ENCODE measurements around the gene SLC9A8.

SLC9A8 gene

DNA sequence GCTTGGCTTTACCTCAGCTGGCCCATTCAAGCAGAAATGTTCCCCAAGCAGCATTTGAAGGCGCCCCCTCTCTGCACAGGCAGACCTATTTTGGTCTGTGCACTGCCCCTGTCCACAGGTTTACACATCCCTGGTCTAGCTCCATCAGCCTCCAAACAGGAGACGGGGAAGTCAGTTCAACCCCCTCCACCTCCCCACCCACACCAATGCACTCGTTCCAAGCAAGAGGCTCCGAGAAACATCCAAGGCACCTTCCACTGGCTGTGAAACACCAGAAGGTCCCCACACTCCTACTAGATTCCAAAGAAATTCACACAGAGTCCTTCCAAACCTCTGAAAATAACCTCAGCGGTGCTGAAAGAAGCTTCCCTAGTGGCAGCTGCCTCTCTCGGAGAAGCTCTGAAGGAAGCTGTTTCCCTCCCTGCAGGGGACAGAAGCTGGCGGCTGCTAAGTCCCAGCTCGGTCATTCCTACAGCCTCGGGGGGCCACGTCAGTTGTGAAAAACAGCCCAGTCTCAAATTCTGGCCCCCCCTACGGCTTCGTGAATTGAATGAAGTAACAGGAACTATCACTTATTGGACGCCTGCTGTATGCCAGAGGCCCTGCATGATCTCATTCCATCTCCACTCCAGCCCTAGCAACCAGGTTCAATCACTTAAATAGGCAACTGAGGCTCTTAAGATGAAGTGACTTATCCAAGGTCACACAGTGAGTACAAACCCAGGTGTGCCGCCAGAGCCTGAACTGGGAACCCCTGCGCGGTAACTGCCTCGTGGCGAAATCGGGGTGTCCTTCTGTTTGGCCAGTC, 101.9 kb downstream of the SLC9A8 start:
- ATAC-seq (peak; percentile 5), DNase-seq (no peak)
- H3K4me3 Mint-ChIP-seq = peak overlapping the region; percentile 92 to 99
- H3K27ac Mint-ChIP-seq = peak overlapping the region; percentile 86 to 100
- H3K27me3 Mint-ChIP-seq = no peaks in the 10 kb centered on the region
- H3K4me1 Mint-ChIP-seq = peaks cover 41% of the 10 kb centered on the region
- H3K9me3 Mint-ChIP-seq = no peaks in the 10 kb centered on the region

DNA sequence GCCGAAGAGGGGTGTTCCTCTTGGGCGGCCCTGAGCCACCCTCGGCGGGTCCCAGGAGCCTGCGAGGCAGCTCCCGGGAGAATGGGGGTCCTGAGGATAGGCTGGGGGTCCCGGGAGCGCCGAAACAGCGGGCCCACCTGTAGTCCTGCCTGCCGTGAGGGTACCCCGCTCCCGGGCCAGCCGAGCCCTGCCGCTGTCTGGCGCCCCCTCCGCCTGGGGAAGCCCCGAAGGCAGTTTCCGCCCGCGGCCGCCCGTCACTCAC, 102.4 kb downstream of the SLC9A8 start:
- Mint-ChIP-seq H3K4me1 (peaks cover 41% of the 10 kb centered on the region), H3K9me3 (no peaks in the 10 kb centered on the region), H3K27ac (peak overlapping the region; percentile 100), H3K27me3 (no peaks in the 10 kb centered on the region), H3K4me3 (peak overlapping the region; percentile 92 to 99)
- no peak for DNase-seq
- peak; percentile 64 for ATAC-seq

GRCh38 chr20:49915380-49916145, 102.9 kb downstream of the SLC9A8 start, which contains the start of gene SPATA2:
Gene SPATA2 (minus strand): TSS chr20:49915529. CDS start chr20:49908490, 7,039 bp downstream.
- DNase-seq = peak; percentile 89 to 93
- Mint-ChIP-seq H3K4me1 (peaks cover 41% of the 10 kb centered on the region), H3K27me3 (no peaks in the 10 kb centered on the region), H3K4me3 (peak within 1 kb of the TSS; percentile 92 to 99), H3K27ac (peak within 1 kb of the TSS; percentile 100), H3K9me3 (no peaks in the 10 kb centered on the region)
- peak; percentile 93 for ATAC-seq

DNA sequence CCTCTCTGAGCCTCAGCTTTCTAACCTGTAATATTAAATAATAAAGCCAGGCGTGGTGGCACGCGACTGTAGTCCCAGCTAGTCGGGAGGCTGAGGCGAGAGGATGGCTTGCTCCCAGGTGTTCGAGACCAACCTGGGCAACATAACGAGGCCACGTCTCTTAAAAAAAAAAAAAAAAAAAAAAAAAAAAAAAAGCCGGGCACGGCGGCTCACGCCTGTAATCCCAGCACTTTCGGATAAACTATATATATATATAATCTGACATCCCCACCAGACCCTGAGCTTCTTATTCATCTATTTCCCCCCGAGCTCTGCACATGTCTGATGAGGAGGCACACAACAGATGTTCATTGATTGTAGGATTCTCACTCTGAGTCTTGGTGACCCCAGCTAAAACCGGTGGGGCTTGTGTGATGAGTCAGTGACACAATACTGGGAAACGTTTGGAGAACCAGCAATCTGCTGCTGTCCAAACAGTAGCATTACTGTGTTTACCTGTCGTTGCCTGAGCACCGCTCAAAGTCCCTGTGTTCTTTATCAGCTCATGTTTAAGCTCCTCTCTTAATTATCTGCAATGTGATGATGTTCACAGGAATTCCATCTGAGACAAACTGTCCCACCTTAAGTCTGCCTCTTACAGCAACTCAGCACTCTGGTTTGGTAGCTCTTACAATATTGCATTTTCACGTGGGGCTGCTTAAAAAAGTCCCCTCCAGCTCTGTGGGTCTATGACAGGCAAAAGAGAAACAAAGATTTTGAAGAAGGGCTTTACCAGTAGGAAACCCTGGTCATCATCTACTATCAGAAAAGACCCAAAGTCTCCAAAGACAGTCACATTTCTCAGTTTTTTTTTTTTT, 103.7 kb downstream of the SLC9A8 start:
- DNase-seq = no peak
- Mint-ChIP-seq H3K4me3 (peak overlapping the region; percentile 92 to 99), H3K27ac (peak overlapping the region; percentile 100), H3K9me3 (no peaks in the 10 kb centered on the region), H3K27me3 (no peaks in the 10 kb centered on the region), H3K4me1 (peaks cover 41% of the 10 kb centered on the region)
- no peak for ATAC-seq

DNA sequence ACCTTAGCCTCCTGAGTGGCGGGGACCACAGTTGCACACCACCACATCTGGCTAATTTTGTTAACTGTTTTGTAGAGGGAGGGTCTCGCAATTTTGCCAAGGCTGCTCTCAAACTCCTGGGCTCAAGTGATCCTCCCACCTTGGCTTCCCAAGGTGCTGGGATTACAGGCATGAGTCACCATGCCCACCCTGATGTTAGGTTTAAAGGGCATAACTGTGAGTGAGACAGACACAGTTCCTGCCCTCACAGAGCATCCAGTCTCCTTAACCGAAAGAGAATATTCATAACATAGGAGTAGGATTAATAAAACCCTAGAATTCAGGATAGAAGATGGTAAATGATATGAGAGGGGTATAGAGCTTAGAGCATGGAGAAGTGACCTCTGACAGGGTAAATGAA, 105.8 kb downstream of the SLC9A8 start:
- DNase-seq (no peak), ATAC-seq (no peak)
- H3K27me3 Mint-ChIP-seq = no peaks in the 10 kb centered on the region
- peaks cover 30% of the 10 kb centered on the region for H3K4me1 Mint-ChIP-seq
- no peak overlapping the region for H3K27ac Mint-ChIP-seq
- H3K9me3 Mint-ChIP-seq = no peaks in the 10 kb centered on the region
- H3K4me3 Mint-ChIP-seq = no peak overlapping the region

GRCh38 chr20:49919009-49919408, 106.4 kb downstream of the SLC9A8 start:
- DNase-seq (no peak), ATAC-seq (no peak)
- Mint-ChIP-seq H3K27me3 (no peaks in the 10 kb centered on the region), H3K27ac (no peak overlapping the region), H3K4me1 (peaks cover 24% of the 10 kb centered on the region), H3K4me3 (no peak overlapping the region), H3K9me3 (no peaks in the 10 kb centered on the region)

GRCh38 chr20:49919461-49919860, 106.8 kb downstream of the SLC9A8 start:
- no peaks in the 10 kb centered on the region for H3K9me3 Mint-ChIP-seq
- ATAC-seq (no peak), DNase-seq (no peak)
- H3K4me3 Mint-ChIP-seq = no peak overlapping the region
- no peak overlapping the region for H3K27ac Mint-ChIP-seq
- peaks cover 20% of the 10 kb centered on the region for H3K4me1 Mint-ChIP-seq
- no peaks in the 10 kb centered on the region for H3K27me3 Mint-ChIP-seq

- no peak for ATAC-seq
- DNase-seq = no peak
- H3K9me3 Mint-ChIP-seq = no peaks in the 10 kb centered on the region
- no peak overlapping the region for H3K27ac Mint-ChIP-seq
- H3K4me1 Mint-ChIP-seq = peaks cover 6% of the 10 kb centered on the region
- H3K4me3 Mint-ChIP-seq = no peak overlapping the region
- H3K27me3 Mint-ChIP-seq = no peaks in the 10 kb centered on the region
Measured at GRCh38 chr20:49924247-49924646, 111.6 kb downstream of the SLC9A8 start.

- Mint-ChIP-seq H3K27ac (no peak overlapping the region), H3K4me3 (no peak overlapping the region), H3K4me1 (peaks cover 6% of the 10 kb centered on the region), H3K9me3 (no peaks in the 10 kb centered on the region), H3K27me3 (no peaks in the 10 kb centered on the region)
- ATAC-seq (no peak), DNase-seq (no peak)
Measured at GRCh38 chr20:49925901-49926454, 113.3 kb downstream of the SLC9A8 start.

DNA sequence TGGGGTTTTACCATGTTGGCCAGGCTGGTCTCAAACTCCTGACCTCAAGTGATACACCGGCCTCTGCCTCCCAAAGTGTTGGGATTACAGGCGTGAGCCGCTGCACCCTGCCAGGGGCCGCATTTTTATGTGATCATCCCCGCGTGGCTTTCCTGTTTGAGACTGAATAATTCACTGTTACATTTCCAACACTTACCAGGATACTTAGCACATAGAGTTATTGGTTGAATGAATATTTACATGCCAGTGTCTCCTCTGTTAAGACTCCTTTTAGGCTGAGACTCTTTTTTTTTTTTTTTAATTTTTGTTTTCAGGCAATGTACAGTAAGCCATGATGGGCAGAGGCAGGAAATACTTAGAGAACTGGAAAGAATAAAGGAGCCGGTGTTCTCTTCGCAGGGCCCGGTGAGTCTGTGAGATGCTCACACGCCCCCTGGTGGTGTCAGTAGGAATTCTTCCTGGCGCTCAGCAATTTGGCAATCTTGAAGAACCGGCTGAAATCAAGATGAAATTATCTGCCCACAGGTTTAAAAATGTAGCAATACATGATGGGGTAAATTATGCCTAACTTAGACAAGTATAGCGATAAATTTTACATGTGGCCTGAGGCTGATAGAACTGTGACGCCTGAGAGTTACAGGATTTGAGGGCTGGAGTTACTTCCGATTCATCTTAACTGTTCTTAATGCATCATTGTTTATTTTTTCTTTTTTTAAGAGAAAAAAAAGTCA, 115.9 kb downstream of the SLC9A8 start:
- H3K27ac Mint-ChIP-seq = peak overlapping the region in 1 of 2 donors; percentile 57
- peak; percentile 89 for ATAC-seq
- peak; percentile 68 to 76 for DNase-seq

GRCh38 chr20:49929142-49929494, 116.5 kb downstream of the SLC9A8 start:
- H3K4me3 Mint-ChIP-seq = no peak overlapping the region
- H3K4me1 Mint-ChIP-seq = peaks cover 10% of the 10 kb centered on the region
- H3K27ac Mint-ChIP-seq = no peak overlapping the region
- H3K27me3 Mint-ChIP-seq = no peaks in the 10 kb centered on the region
- DNase-seq (no peak), ATAC-seq (no peak)
- no peaks in the 10 kb centered on the region for H3K9me3 Mint-ChIP-seq

More for the DNA sequence above, 115.9 kb downstream of the SLC9A8 start:
- Mint-ChIP-seq H3K4me3 (peak overlapping the region; percentile 41 to 42), H3K4me1 (peaks cover 6% of the 10 kb centered on the region), H3K27me3 (no peaks in the 10 kb centered on the region), H3K9me3 (no peaks in the 10 kb centered on the region)

DNA sequence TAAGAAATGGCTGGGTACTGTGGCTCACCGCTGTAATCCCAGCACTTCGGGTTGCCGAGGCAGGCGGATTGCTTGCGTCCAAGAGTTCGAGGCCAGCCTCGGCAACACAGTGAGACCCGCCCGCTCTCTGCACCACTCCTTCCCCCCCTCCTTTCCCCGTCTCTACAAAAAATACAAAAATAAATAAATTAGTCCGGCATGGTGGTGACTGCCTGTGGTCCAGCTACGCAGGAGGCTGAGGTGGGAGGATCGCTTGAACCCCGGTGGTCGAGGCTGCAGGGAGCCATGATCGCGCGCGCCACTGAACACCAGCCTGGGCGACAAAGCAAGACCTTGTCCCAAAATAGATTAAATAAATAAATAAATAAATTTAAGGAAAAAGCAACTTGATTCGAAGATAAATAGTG, 123.1 kb downstream of the SLC9A8 start:
- Mint-ChIP-seq H3K4me3 (peak overlapping the region; percentile 88 to 97), H3K4me1 (peaks cover 52% of the 10 kb centered on the region), H3K27ac (no peak overlapping the region), H3K27me3 (no peaks in the 10 kb centered on the region), H3K9me3 (no peaks in the 10 kb centered on the region)
- DNase-seq = no peak
- no peak for ATAC-seq

DNA sequence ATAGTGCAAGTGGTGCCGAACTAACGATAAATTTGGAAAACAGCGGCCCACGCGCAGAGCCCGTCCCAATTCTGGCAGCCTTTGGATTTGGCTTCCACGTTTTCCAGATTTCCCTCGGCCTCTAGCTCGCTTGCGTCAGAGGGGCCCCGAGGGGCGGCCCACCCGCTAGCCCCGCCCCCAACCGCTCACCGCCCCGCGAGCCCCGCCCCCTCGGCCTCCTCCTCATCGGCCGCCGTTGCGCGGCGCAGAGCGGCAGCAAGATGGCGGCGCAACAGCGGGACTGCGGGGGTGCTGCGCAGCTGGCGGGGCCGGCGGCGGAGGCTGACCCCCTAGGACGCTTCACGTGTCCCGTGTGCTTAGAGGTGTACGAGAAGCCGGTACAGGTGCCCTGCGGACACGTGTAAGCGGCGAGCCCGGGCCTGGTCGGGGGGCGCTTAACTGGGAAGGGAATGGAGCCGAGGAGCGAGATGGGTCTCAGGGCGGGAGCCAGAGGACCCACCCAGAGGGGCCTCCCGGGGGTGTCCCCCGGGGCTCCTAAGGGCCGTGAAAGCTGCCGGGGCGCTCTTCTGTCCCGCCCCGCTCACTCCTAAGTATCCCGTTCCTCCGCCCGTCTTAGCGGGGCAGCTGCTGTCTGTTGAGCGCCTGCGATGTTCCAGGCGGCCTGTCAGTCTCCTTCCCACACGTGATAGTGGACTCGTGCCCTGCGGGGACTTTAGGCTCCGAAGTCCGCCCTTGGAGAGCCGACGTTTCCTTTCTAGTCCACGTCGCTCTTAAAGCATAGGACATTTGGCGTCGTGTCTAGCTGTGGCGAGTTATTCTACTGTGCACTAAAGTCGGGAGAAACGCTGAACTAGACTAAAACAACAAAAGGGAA, 123.8 kb downstream of the SLC9A8 start, which contains the start of gene RNF114:
Gene RNF114, plus strand, starts transcription at position 245 of the 874 bp plus-strand sequence. Its CDS starts 16 bp downstream, at position 261.
- peak; percentile 86 to 88 for DNase-seq
- peak within 1 kb of the TSS; percentile 67 to 97 for H3K27ac Mint-ChIP-seq
- peak within 1 kb of the TSS; percentile 88 to 97 for H3K4me3 Mint-ChIP-seq
- H3K4me1 Mint-ChIP-seq = peaks cover 58% of the 10 kb centered on the region
- no peaks in the 10 kb centered on the region for H3K9me3 Mint-ChIP-seq
- ATAC-seq = peak; percentile 92
- no peaks in the 10 kb centered on the region for H3K27me3 Mint-ChIP-seq
